NB4 (cell line): ENCODE data around the gene FBXL13.

ENCODE experiments used
- DNase-seq: peaks from one replicate; pipeline ENCODE4 v3.0.0; 2010; ENCODE audit warnings: low read depth
- H3K4me3 ChIP-seq: one replicate; pipeline ENCODE4 v1.5.1; 2011; ENCODE audit warnings: mild to moderate bottlenecking, low read depth, low read length, moderate library complexity
- MYC ChIP-seq: IDR thresholded peaks from 2 replicates; pipeline ENCODE4 v1.6.1; 2011; ENCODE audit warnings: low read depth, low read length
- POLR2A ChIP-seq: IDR thresholded peaks from 2 replicates; pipeline ENCODE4 v1.6.1; 2011; ENCODE audit warnings: mild to moderate bottlenecking; ENCODE audit not compliant: insufficient read length; ENCODE audit errors: extremely low read depth
- TF ChIP-seq, protein P1 (sequence below): IDR thresholded peaks from 2 replicates; pipeline ENCODE4 v1.6.1; 2011; ENCODE audit warnings: low read depth, low read length
- TF ChIP-seq, protein P2 (sequence below): IDR thresholded peaks from one replicate; pipeline ENCODE4 v1.5.1; 2012; ENCODE audit warnings: low read depth, low read length

FBXL13 gene

DNA sequence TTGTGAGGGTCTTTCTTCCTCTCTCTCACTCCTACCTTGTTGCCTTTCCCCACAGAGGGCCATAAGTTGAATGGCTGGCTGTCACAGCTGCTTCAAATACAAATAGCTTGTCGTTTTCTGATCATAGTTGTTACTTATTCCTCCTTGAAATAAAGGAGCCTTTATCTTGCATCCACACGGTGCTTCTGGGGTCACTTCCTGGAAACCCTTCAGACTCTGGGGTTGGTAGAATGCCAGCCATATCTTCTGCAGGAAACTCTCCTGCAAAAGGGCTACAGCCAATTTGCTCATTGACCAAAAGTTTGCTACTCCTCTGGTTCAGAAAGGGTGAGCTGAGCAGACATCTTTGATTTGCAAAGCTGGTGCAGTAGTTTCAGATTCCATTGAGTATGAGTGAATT is 255.4 kb downstream of the FBXL13 start:
- TF ChIP-seq, protein P1, sequence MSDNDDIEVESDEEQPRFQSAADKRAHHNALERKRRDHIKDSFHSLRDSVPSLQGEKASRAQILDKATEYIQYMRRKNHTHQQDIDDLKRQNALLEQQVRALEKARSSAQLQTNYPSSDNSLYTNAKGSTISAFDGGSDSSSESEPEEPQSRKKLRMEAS: no peak
- TF ChIP-seq POLR2A: no peak
- TF ChIP-seq, protein P2, sequence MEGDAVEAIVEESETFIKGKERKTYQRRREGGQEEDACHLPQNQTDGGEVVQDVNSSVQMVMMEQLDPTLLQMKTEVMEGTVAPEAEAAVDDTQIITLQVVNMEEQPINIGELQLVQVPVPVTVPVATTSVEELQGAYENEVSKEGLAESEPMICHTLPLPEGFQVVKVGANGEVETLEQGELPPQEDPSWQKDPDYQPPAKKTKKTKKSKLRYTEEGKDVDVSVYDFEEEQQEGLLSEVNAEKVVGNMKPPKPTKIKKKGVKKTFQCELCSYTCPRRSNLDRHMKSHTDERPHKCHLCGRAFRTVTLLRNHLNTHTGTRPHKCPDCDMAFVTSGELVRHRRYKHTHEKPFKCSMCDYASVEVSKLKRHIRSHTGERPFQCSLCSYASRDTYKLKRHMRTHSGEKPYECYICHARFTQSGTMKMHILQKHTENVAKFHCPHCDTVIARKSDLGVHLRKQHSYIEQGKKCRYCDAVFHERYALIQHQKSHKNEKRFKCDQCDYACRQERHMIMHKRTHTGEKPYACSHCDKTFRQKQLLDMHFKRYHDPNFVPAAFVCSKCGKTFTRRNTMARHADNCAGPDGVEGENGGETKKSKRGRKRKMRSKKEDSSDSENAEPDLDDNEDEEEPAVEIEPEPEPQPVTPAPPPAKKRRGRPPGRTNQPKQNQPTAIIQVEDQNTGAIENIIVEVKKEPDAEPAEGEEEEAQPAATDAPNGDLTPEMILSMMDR: no peak
- TF ChIP-seq MYC: no peak
- no peak for DNase-seq
- no peak overlapping the region for H3K4me3 ChIP-seq

DNA sequence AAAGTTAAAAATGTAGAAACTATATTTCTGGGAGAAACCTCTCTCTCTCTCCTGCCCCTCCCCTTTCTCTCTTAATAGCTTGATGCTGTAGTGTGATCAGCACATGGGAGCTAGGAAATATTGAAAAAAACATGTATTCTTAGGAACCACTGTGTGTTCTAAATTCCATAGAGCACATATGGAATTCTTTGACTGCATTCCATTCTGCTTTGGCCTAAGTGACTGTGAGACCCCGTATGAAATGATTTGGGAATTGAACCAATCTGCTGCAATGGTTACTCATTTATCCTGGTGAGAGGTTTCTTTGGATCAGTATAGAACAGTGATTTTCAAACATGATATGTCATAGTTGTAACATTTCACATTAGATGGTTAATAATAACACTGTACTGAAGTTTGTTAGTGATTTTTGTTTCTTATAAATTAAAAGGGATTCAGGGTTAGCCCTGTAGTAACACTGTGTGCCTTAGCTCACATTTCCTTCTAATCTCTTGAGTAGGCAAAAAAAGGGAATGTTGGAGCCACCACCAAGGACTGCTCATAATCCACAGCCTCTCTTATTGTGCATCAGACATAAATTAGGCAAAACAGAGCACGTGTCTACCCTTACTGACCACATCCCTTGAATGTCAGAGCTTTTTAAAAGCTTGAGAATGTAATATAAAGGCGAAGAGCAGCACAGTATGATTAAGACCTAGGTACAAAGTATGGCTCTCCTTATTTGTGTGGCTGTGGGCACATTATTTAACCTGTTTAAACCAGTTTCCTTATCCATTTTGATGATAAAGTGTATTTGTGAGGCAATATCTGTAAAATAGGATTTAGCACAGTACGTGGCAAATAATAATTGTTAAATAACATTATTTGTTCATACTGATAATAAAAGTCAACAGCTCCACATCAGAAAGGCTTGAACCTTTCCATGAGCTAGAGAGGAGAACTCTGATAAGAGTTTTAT is 256.7 kb downstream of the FBXL13 start:
- TF ChIP-seq POLR2A: no peak
- TF ChIP-seq MYC: no peak
- TF ChIP-seq, protein P1: no peak
- TF ChIP-seq, protein P2: no peak
- H3K4me3 ChIP-seq: no peak overlapping the region
- DNase-seq: no peak

DNA sequence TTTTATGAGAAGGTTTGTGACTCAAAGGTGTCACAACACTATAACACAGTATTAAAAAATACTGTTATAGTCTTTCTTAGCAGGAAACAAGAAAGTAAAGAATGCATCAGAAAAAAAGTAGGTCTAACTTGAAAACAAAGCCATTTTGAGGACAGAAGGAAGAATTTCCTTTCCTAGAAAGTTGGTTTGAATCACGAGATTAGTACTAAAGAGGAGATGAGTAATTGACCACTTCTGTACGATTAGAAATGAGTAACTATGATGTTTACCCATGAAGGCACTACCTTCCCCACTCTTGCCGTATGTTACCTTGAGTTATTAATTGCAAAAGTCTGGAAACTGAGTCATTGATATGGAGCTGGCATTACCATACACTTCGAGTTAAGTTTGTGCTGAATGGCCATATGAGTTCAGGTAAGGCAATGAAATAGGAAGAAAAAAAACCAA is 260.5 kb downstream of the FBXL13 start:
- H3K4me3 ChIP-seq: no peak overlapping the region
- no peak for DNase-seq
- TF ChIP-seq POLR2A (no peak), MYC (no peak)
- TF ChIP-seq, protein P1: no peak
- TF ChIP-seq, protein P2: no peak

DNA sequence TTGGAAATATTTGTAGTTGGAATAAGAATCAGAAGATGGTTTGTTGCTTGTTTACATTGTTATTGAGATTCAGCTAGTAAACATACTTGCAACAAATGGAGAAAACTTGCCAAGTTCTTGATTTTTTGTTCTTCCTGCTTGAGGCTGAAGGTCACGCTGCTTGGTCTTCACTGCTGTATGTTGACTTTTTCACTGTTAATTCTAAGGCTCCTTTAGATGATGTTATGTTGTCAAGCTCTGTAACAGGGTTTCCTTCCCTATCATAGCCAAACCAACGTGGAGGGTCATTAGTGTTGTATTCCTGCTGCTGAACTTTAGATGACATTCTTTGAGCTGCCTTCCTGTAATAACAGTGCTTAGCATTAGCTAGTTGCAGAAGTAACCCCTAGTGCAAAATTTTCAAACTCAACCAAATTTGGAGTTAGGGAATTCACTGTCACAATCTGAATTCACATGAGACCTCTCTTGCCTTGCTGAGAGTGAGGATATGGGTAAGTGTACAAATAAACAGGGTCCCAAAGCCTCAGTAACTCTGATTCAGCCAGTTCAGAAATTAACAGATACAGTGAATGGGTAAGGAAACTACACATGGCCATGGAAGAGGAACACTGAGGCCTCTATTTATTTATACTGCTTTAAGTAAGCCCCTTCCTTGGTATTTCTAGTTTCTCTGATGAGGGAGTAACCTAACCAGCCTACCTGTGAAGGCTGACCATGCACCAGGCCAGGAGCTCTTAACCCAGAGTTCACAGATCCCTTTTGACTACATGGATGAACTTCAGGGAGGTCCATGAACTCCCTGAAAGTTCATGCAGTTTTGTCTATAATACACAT is 261.2 kb downstream of the FBXL13 start:
- TF ChIP-seq MYC (no peak), POLR2A (no peak)
- TF ChIP-seq, protein P1: no peak
- TF ChIP-seq, protein P2: no peak
- H3K4me3 ChIP-seq: no peak overlapping the region
- DNase-seq: no peak

DNA sequence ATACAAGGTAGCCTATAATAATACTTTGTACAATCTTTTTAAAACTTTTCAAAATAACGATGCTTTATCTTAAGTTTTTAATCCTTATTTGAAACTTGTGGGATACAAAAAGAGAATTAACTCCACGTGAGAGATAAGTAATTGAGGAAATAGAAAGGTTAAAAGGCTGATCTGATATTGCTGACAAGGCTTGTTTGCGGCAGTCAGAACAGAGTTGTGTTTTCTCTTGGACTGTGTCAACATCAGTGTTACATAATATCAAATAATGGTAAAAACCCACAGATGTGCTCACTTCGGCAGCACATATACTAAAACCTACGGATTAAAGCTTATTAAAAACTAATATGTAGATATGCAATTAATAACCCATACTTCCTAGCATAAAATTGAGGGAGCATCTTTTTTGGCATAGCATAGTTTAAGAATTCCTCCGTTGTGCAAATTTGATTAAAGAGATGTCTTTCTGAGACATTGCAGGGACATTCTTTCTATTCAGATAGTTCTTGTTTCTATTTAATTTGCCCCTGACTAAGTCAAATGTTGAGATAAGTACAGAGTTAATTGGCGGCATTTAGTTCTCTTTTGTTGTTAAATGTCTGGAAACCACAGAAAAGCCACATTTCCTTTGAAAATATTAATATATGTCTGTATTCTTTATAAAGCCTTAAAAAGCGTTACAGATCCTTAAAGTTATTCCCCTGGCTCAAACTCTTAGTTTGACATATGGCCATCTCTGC is 262.5 kb downstream of the FBXL13 start:
- H3K4me3 ChIP-seq: no peak overlapping the region
- TF ChIP-seq, protein P2: no peak
- TF ChIP-seq, protein P1: no peak
- no peak for TF ChIP-seq POLR2A
- TF ChIP-seq MYC: no peak
- no peak for DNase-seq
